GM18499 (cell line): Measurements from ENCODE around the gene MLXIP.
"Not testable (repeated sequence)": the region's sequence is repeated elsewhere in the genome, so short reads cannot be mapped to it uniquely, and the experiment has no call there.

Source experiments
- ATAC-seq: cut with Tn5 transposase; IDR thresholded peaks from one replicate; pipeline ENCODE4 v1.9.1; 2021; ENCODE audit warnings: moderate number of reproducible peaks; ENCODE audit not compliant: insufficient read depth, unreplicated experiment

The MLXIP gene

DNA sequence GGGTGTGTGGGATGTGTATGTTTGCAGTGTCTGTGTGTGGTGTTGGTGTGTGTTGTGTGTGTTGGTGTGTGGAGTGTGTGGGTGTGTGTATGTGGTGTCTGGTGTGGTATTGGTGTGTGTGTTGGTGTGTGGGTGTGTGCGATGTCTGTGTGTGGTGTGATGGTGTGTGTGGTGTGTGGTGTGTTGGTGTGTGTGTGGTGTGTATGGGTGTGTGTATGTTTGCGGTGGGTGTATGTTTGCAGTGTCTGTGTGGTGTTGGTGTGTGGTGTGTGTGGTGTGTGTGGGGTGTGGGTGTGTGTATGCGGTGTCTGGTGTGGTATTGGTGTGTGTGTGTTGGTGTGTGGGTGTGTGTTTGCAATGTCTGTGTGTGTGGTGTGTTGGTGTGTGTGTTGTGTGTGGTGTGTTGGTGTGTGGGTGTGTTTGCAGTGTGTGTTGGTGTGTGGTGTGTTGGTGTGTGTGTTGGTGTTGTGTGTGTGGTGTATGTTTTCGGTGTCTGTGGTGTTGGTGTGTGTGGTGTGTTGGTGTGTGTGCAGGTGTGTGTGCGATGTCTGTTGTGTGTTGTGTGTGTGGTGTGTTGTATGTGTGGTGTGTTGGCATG lies 15.7 kb downstream of the MLXIP start:
- ATAC-seq: no peak

DNA sequence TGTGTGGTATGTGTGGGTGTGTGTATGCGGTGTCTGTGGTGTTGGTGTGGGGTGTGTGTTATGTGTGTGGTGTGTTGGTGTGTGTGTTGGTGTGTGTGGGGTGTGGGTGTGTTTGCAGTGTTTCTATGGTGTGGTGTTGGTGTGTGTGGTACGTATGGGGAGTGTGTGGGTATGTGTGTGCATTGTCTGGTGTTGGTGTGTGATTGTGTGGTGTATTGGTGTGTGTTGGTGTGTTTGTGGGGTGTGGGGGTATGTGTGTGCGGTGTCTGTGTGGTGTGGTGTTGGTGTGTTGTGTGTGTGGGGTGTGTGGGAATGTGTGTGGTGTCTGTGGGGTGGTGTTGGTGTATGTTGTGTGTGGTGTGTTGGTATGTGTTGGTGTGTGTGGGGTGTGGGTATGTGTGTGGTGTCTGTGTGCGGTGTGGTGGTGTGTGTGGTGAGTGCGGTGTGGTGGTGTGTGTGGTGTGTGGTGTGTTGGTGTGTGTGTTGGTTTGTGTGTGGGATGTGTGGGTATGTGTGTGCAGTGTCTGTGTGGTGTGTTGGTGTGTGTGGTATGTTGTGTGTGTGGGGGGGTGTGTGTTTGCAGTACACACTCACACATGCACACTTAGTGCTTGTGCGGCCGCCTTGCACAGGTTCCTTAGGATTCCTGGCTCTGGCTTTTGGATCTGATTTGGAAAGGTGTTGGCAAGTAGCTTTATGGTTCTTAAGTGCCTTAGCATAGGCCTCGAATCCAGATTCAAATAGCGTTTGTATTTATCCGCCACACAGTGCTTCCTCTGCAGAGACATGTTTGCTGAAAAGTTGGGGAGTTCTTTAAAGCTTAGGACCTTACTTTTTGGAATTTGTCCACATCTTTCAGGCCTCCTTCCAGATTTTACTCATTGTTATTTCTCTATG lies 16.4 kb downstream of the MLXIP start:
- no peak for ATAC-seq

DNA sequence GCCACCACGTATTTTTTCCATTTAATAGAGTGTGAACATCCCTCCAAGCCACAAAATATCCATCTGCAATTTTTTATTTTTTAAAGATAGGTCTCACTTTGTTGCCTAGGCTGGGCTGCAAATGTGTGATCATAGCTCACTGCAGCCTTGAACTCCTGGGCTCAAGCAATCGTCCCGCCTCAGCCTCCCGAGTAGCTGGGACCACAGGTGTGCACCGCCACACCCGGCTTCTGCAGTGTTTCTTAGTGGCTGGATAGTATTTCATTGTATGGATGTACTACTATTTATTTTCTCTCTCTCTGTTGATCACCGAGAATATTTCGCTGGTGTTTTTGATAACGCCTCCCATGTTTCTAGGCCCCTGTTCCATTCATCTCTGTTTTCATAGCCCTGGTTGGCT lies 17.5 kb downstream of the MLXIP start:
- ATAC-seq: no peak

DNA sequence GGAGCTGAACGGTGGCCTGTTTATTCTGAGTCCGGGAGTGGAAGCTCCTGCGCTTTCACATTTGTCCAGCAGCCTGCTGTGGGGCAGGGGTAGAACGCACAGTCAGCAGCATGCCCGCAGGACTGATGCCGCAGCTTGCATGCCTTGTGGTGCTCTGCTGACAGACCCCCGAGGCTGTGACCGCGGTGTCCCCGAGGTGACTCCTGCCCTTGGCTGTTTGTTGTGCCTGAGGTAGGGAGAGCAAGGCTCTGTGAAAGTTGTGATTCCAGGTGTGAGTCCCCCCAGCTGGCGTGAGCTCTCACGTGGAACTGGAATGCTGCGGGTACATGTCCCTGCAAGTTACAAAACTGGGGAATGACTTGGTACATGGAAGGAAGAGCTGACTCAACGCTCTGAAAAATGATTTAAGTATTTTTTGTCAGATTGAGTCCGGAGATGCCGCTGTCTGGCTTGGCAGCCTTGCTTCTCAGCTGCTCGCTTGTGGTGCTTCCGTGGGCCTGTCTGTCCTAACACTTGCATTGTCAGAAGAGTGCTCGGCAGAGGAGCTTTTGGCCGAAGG lies 18.1 kb downstream of the MLXIP start:
- ATAC-seq: no peak

DNA sequence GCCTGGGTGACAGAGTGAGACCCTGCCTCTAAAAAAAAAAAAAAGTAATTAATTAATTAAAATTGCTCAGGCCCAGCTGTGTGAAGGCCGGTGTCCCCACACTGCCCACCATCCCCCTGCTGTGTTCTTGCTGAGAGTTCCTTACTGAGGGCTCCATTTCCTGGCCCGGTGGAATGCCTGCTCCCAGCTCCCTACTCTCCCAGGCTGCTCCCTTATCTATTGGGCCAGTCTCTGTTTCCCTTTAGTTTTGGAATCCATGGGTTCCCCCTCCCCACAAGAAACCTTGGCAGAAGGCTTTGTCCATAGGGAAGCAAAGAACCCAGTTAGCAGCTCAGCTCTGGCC lies 19.0 kb downstream of the MLXIP start:
- ATAC-seq: no peak

DNA sequence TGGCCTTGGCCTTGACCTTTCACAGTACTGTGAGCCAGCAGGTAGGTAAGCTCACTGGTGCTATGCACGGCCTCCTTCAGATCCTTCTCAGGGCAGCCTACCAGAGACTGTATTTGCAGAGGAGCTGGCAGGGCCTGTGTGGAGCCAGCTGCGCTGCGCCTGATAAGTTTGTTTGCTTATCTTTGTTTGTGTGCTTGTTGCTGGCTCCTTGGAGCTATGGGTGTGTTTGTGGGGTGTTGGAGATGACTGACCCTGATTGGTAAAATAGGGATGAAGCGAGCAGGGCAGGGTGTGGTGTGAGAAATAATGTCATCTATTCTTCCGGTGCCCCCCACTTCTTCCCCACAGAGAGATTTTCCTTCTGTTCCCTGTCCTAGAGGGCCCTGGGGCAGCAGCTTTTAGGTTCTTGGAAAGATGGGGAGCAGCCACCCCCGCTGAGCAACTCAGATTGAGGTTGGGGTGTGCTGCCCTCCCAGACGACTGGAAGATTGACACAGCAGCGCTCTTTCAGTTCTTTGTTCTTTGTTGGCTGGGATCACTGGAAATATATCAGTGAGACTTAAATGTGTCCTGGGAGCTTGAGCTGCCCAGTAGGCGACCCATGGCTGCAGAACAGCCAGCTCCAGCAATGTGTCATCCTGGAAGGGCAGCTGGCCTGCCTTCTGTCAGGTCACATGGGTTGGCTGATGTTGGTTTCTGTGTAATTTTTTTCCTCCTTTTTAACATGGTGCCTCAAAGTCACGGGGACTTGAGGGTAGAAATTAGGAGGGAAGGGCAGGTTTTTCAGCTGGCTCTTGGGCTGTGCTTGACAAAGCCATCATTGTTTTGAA lies 19.6 kb downstream of the MLXIP start:
- ATAC-seq: no peak

DNA sequence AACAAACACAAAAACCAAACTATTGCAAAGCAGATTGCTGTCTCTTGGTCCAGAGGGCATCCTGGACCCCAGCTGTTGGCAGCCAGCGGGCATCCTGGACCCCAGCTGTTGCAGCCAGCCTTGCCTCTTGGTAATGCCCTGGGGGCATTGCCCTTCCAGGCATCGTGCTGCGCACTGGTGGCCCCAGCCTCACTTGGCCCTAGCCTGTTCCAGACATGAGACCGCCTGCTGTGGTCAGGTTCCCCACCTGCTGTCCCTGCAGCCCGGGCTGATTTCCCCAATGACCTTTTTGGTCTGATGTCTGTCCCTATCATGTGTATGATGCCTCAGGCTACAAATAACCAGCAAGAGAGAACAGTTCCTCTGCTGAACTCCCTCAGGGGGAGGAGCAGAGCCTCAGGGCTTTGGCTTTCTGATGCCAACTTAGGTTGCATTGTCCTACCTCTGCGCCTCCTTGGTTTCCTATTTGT lies 20.8 kb downstream of the MLXIP start:
- ATAC-seq: no peak

DNA sequence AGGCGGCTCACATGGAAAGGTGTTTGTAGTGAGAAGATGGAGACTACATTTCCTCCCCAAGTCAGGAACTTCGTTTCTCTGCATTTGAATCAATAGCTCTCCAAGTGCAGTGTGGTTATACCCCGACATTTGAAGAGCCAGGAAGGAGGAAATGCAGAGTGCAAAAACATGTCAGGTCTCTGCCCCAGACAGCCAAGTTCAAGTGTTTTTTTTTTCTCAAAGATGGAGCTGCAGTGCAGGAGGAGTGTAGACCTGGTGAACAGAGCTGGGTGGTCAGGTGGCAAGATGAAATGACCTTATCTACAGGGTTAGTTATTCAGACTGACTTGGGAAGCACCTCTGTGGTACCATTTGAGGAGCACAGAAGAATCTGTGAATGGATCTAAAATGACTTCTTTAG lies 21.3 kb downstream of the MLXIP start:
- no peak for ATAC-seq

DNA sequence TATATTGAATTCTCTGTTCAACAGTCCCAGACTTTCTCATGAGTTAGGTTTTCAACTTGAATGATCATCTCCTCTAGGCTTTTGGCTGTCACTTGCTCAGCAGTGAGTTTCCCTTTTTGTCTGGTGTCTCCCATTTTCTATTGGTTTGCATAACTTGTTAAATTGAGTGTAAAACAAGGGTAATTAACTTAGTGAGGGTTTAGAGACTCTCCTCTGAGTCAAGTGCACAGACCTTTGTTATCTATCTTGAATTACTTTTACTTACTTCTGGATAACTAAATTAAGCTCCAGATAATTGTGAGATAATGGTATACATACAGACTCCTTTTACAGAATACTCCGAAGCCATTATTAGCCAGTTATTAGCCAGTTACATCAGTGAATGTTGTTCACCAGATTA lies 22.0 kb downstream of the MLXIP start:
- ATAC-seq: no peak

DNA sequence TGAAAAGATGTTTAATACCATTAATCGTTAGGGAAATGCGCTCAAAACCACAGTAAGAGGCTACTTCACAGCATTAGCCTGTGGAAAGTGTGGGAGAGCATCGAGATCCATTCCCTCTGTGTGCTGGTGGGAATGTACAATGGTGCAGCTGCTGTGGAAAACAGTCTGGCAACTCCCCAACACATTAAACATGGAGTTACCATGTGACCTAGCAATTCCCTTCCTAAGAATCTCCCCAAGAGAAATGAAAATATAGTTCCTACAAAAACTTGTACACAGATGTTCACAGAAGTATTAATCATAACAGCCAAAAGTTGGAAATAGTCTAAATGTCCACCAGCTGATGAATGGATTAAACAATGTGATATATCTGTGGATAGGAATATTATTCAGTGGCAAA lies 23.8 kb downstream of the MLXIP start:
- ATAC-seq: no peak

DNA sequence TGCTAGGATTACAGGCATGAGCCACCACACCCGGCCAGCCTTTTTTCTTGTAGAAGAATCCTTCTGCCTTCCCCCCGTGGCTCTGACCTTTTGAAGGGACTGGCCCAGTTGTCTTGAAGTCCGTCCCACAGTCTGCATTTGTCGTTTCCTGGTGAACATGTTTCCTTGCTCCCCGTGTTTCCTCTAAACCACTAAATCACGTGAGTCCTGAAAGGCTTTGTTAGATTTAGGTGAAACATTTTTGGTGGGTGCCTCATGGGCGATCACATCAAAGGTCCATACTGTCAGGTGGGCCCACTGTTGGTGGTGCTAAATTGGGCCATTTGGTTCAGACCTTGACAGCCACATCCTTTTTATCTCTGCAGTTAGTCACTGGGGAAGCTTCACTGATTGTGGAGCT lies 26.3 kb downstream of the MLXIP start:
- ATAC-seq: no peak

DNA sequence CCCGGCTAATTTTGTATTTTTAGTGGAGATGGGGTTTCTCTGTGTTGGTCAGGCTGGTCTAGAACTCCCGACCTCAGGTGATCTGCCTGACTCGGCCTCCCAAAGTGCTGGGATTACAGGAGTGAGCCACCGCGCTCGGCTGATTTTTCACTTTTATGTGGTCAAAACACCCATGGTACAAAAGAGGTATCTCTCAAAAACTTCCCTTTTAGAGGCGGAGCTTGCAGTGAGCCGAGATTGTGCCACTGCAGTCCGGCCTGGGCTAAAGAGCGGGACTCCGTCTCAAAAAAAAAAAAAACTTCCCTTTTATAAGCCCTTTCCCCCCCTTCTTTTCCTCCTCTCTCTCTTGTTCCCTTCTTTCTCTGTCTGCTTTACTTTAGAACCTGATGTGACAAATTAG lies 26.9 kb downstream of the MLXIP start:
- ATAC-seq: not testable (repeated sequence)

DNA sequence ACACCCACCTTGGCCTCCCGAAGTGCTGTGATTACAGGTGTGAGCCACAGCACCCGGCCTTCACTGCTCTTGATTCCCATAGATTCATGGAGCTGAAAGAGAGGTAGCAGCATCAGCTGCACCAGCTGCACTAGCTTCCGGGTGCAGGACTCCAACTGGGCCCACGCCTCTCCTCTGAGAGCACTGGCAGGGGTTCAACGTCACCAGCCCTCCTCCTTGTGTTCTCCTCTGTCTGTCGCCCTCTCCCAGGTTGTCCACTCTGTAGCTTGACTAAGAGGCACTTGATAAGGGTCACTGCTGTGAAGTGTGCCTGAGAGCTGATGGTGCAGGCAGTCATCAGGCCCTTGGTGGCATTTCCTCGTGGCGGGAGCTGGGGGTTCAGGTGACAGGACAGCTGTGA lies 28.3 kb downstream of the MLXIP start:
- no peak for ATAC-seq

DNA sequence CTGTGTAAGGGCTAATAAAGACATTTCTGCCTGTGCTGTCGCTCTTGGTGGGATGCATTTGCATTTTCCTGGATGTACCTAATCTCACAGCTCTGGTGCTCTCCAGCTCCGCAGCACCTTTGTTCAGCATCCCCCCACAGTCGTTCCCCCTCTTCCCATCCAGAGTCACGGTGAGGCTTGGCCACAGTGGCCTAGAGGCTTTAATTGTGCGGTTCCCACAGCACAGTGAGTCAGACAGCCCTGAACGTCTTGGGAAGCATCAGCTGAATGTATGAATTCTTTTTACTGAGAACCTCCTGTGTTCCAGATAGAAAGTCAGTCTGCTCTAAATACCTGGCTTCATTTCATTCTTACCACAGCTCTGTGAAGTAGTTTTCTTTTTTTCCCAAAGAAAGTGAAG lies 28.7 kb downstream of the MLXIP start:
- ATAC-seq: no peak

DNA sequence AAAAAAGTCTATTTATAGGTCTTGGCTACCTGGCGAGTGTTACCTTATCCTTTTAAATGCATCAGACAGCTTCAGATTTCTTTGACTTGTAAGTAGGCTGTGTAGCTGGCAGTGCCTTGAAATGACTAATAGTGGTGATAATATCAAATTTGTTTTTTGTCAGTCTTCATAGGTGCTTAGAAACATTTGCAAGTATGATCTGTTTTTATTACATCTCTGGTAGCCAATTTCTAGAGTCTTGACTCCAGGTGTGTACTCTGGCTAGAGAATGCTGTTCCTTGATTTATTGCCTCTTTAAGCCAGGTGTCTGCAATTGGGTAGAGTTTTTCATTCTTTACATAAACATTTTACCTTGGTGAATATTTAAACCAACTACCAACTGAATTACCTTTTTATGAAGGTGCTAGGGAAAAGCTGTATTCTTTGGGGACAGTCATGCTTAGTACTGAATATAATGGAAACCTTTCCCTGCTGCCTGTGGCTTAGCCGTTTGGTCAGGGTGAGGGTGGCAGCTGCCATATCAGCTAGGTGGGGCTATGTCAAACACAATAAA lies 32.6 kb downstream of the MLXIP start:
- no peak for ATAC-seq

DNA sequence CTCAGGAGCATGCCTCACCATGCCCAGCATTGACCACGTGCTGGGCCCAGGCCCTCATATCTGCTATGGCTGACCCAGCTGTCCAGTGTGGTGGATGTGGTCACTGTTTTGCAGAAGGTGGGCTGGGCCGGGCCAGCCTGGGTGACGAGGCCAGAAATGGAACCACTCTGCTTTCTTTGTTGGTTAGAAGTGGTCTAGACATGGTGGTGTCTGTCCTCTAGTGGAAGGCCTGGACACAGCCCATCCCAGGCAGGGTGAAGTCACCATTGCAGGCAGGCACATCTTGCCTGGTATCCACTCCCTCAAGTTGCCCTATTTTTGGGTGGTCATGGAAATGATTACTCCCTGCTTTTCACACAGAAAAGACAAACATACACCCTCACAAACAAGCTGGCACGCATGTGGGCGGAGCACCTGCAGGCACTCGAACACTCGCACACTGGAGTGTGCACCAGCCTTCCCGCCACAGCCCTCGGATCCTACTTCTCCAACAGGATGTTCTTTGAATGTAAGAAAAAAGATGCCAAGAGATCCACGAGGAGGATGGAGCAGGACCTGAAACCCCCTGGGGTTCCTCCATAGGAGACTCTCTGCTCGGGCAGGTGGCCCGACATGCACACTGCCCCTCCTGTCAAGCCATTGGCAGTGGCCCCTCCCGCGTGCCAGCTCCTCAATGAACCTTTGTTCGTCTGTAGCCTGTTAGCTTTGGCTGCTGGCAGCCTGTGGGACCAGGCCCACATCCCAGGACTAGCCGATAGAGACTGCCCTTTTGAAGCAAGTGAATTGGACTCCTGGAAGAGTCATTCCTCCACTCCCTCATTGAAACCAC lies 38.4 kb downstream of the MLXIP start:
- no peak for ATAC-seq

DNA sequence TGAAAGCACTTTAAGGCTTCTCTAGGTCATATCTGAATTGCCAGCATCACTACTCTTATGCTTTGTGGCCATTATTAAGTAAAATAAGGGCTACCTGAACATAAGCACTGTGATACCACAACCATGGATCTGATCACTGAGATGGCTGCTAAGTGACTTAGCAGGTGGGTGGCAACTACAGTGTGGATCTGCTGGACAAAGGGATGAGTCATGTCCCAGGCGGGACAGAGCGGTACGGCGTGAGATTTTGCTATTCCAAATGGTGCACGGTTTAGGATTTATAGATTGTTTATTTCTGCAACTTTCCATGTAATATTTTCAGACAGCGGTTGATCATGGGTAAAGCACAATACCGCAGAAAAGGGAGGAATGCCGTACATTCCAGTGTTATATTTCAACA lies 39.4 kb downstream of the MLXIP start:
- no peak for ATAC-seq

DNA sequence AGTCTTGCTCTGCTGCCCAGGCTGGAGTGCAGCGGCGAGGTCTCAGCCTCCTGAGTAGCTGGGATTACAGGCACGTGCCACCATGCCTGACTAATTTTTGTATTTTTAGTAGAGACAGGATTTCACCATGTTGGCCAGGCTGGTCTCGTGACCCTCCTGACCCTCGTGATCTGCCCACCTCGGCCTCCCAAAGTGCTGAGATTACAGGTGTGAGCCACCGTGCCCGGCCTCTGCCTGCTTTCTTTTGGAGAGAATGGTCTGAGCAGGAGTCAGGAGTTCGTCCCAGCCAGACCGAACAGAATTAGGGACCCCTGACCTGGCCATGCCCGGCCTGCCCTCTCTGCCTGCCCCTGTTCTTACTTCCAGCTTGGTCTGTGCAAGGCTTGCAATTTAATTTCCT lies 42.8 kb downstream of the MLXIP start:
- ATAC-seq: not testable (repeated sequence)

DNA sequence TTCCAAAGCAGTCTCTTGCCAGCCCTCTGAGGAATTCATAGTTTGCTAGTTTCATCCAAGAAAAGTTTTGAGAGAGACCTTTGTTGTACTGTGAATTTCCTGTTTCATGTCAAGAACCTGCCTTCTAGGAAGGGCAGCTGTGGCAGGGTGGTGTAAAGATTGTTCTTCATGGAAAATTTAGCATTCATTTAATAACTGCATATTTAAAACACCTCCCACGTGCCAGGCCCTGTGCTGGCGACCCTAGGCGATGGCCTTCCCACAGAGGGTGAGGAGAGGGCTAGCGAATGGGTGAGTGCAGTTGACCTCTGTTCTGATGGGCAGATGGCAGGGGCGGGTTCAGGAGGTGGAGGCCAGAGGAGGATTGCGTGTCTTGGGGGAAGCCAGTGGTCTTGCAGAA lies 43.2 kb downstream of the MLXIP start:
- ATAC-seq: no peak
